GM12878 (cell line): ENCODE results near the gene SPIRE1.

ENCODE experiments used
- CEBPB ChIP-seq, 2 experiments: fragments of 150-350 bp in 1 of 2; IDR thresholded peaks; 2 replicates each; pipeline ENCODE4 v1.6.1; 2012 to 2014; ENCODE audit warnings: low read depth in 2 of 2, low read length in 2 of 2, borderline replicate concordance in 1 of 2, inconsistent platforms in 1 of 2
- CTCF ChIP-seq, 3 experiments: IDR thresholded peaks in 2 of 3; conservative IDR thresholded peaks in 1 of 3; 2 replicates each; pipeline ENCODE4 v1.5.1; 2011; ENCODE audit warnings: low read depth in 3 of 3, low read length in 3 of 3, mild to moderate bottlenecking in 3 of 3, control low read depth in 2 of 3, moderate library complexity in 2 of 3, inconsistent platforms in 1 of 3, mixed read lengths in 1 of 3; ENCODE audit not compliant: control insufficient read depth in 2 of 3, insufficient read depth in 1 of 3; ENCODE audit errors: extremely low read depth in 1 of 3
- GABPA ChIP-seq: IDR thresholded peaks from 2 replicates; pipeline ENCODE4 v1.6.1; 2014; ENCODE audit warnings: antibody characterized with exemption, low read depth, mild to moderate bottlenecking, inconsistent platforms
- MXI1 ChIP-seq: fragments of 150-350 bp; IDR thresholded peaks from 2 replicates; pipeline ENCODE4 v1.6.1; 2011; ENCODE audit warnings: low read depth, mild to moderate bottlenecking, inconsistent platforms, low read length, improper control_type of control experiment
- POU2F2 ChIP-seq: IDR thresholded peaks from 3 replicates; pipeline ENCODE4 v1.6.1; 2011; ENCODE audit warnings: low read depth, mild to moderate bottlenecking, low read length, borderline replicate concordance
- ZSCAN29 ChIP-seq: fragments of 450-650 bp; IDR thresholded peaks from 2 replicates; pipeline ENCODE4 v1.6.1; 2017; ENCODE audit warnings: mild to moderate bottlenecking, moderate library complexity

GRCh38 chr18:12423393-12423792 lies 234.5 kb downstream of the SPIRE1 start:
- TF ChIP-seq MXI1 (no peak), ZSCAN29 (no peak), CTCF (IDR thresholded peaks at IDR 0.05 in 2 of 3, conservative IDR thresholded peaks at IDR 0.05 in 1 of 3; ENCODE audit: control insufficient read depth in 2 of 3, extremely low read depth in 1 of 3, insufficient read depth in 1 of 3, low read depth in 3 of 3, low read length in 3 of 3) (no peak), CEBPB (IDR thresholded peaks at IDR 0.05; ENCODE audit: borderline replicate concordance in 1 of 2, low read depth in 2 of 2, low read length in 2 of 2) (no peak), GABPA (no peak), POU2F2 (no peak)
